ENCODE measurements around the gene INTS7.

The INTS7 gene

DNA sequence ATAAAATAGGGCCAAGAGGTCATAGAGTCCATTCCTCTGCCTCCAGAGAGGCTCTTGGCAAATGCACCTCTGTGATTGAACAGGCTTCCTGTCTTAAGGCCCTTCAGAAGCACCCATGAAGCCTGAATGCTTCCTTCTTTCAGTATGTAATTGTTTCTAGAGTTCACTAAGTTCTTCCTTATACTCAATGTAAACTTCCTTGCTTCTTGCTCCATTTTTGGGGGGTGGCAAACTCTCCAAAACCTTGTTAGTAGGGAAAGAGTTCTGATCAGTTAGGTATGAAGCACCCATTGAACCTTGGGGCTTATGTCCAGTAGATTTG lies 102.5 kb downstream of the INTS7 start:
- TF ChIP-seq, protein P1, sequence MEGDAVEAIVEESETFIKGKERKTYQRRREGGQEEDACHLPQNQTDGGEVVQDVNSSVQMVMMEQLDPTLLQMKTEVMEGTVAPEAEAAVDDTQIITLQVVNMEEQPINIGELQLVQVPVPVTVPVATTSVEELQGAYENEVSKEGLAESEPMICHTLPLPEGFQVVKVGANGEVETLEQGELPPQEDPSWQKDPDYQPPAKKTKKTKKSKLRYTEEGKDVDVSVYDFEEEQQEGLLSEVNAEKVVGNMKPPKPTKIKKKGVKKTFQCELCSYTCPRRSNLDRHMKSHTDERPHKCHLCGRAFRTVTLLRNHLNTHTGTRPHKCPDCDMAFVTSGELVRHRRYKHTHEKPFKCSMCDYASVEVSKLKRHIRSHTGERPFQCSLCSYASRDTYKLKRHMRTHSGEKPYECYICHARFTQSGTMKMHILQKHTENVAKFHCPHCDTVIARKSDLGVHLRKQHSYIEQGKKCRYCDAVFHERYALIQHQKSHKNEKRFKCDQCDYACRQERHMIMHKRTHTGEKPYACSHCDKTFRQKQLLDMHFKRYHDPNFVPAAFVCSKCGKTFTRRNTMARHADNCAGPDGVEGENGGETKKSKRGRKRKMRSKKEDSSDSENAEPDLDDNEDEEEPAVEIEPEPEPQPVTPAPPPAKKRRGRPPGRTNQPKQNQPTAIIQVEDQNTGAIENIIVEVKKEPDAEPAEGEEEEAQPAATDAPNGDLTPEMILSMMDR (IDR thresholded peaks at IDR 0.05; ENCODE audit: control insufficient read depth, extremely low read depth, insufficient read depth): no peak
- no peak for DNase-seq (ENCODE audit: low read depth)
- H3K4me3 ChIP-seq (ENCODE audit: low read depth, low read length): no peak overlapping the region

DNA sequence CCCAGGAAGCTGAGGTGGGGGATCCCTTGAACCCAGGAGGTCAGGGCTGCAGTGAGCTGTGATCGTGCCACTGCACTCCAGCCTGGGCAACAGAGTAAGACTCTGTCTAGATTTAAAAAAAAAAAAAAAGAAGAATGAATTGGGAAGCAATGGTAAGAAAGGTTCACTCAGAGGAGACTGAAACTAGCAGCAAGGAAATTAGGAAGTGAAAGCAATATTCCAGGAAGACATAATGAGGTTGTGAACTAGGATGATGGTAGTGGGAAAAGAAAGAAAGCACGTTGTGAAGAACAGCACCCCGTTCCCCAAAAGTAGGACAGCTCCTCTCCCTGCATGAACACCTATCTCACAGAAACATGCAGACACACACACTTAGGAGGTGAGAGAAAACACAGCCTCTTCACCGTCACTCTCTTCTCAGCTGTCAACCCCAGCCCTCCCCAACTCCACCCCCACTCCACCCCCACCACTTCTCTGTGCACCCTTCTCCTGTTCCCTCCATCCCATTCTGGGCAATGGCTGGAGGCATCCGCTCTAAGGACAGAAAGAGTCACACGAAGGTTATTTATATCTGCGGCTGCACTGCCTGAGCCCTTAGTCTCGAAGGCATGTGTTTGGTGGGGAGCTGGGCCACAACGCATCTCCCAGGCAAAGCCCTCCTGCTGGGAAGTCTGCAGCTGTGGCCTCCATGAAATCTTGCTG lies 103.0 kb downstream of the INTS7 start:
- H3K4me3 ChIP-seq (ENCODE audit: low read depth, low read length): no peak overlapping the region
- no peak for DNase-seq (ENCODE audit: low read depth)
- TF ChIP-seq, protein P1 (IDR thresholded peaks at IDR 0.05; ENCODE audit: control insufficient read depth, extremely low read depth, insufficient read depth): no peak

DNA sequence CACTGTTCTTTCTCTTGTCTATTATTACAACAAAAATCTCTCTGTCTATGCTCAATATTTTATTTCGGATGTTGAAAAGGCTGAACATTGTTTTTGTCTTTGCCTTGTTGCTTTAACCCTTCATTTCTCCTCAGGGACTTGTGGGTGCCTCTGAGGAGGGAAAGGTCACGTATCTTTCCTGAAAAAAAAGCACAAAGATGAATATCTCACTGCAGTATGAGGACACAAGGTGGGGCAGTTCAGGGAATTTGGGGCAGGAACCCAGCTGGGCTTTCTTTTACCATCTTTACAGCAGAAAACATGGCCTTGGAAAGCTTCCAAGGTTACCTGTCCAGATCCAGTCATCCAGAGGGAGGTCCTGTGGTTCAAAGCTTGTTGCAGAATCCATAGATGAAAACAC lies 105.7 kb downstream of the INTS7 start:
- no peak overlapping the region for H3K4me3 ChIP-seq (ENCODE audit: low read depth, low read length)
- TF ChIP-seq, protein P1 (IDR thresholded peaks at IDR 0.05; ENCODE audit: control insufficient read depth, extremely low read depth, insufficient read depth): no peak
- no peak for DNase-seq (ENCODE audit: low read depth)

DNA sequence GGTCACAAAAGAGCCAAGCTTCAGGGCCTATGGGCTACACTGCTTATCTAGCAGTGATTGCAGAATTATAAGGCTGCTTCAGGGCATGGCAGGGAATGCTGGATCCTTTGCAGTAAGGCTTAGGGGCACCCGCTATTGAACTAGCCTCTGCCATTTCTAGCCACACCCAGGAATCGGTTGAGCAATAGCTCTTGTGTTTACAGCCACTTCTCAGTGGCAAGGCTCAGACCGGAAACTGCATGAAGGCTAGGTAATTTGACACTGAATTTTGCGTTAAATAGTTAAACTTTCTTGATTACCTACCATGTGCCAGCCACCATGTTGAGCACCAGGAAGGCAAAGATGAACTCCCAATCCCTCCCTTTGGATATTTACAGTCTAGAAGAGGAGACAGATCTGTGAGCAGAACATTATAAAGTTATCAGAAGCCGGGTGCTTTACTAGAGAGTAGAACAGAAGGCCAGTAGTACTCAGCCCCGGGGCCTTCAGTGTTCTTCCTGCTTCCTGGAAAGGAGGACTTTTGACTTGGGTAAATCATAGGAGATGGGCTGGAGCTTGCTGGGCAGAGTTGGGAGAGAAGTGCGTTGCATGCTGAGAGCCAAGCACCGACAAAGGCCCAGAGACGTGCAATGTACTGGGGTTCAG lies 106.2 kb downstream of the INTS7 start:
- TF ChIP-seq, protein P1 (IDR thresholded peaks at IDR 0.05; ENCODE audit: control insufficient read depth, extremely low read depth, insufficient read depth): no peak
- H3K4me3 ChIP-seq (ENCODE audit: low read depth, low read length): no peak overlapping the region
- DNase-seq (ENCODE audit: low read depth): no peak

DNA sequence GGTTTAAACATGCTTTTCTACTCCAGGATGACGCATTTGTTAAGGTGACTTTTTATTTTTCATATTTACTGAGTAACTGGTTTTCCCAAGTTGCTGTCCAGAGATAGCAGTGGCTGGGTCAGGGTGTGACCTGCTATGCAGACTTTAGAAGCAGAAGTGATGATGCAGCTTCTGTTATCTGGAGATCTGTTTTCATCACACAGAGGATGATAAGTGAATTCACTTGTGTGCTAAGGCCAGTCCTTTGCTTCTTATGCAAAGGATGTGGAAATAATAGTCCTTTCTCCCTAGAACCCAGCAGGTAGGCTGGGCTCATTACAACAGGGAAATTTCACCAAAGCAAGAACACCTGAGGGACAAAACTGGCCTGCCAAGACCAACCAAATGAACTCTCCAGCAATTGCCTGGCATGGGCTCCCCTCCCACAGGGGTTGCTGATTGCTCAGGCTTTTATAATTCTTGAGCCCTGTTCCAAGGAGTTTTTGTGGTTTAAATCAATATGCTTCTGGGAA lies 107.0 kb downstream of the INTS7 start:
- TF ChIP-seq, protein P1 (IDR thresholded peaks at IDR 0.05; ENCODE audit: control insufficient read depth, extremely low read depth, insufficient read depth): no peak
- DNase-seq (ENCODE audit: low read depth): peak; percentile 90
- no peak overlapping the region for H3K4me3 ChIP-seq (ENCODE audit: low read depth, low read length)

DNA sequence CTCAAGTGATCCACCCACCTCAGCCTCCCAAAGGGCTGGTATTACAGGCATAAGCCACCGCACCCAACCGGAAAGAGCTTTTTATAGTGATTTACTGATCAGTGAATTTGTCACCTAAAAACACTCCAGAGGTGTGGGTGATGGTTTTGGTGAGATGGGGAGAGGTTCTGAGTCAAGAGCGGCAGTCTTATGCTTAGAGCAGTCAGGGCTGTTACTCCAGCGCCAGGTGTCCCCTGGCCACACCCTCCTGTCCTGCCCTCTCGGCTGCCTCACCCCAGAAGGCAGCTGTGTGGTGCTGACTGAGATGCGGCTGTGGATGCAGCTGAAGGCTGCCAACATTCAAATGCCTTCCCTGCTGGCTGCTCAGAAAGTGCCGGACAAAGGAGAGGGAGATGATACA lies 110.3 kb downstream of the INTS7 start:
- DNase-seq (ENCODE audit: low read depth): no peak
- TF ChIP-seq, protein P1 (IDR thresholded peaks at IDR 0.05; ENCODE audit: control insufficient read depth, extremely low read depth, insufficient read depth): no peak
- no peak overlapping the region for H3K4me3 ChIP-seq (ENCODE audit: low read depth, low read length)
